IMR-90 (cell line): ENCODE data around the gene CYB561D1.
"Not testable (repeated sequence)": the region's sequence is repeated elsewhere in the genome, so short reads cannot be mapped to it uniquely, and the experiment has no call there.

ENCODE experiments used
- CTCF ChIP-seq: conservative IDR thresholded peaks from 2 replicates; pipeline ENCODE4 v1.5.1; 2012; ENCODE audit warnings: mild to moderate bottlenecking, low read depth, low read length, improper control_type of control experiment
- MAFK ChIP-seq: IDR thresholded peaks from 2 replicates; pipeline ENCODE4 v1.6.1; 2012; ENCODE audit warnings: low read depth, low read length, improper control_type of control experiment
- MAZ ChIP-seq: IDR thresholded peaks from 2 replicates; pipeline ENCODE4 v1.6.1; 2012; ENCODE audit warnings: low read depth, mild to moderate bottlenecking, low read length, improper control_type of control experiment, moderate library complexity, borderline replicate concordance
- POLR2A ChIP-seq: IDR thresholded peaks from 2 replicates; pipeline ENCODE4 v1.6.1; 2012; ENCODE audit warnings: mild to moderate bottlenecking, low read depth, low read length
- RFX5 ChIP-seq: IDR thresholded peaks from 2 replicates; pipeline ENCODE4 v1.8.0; 2012; ENCODE audit warnings: low read depth, mild to moderate bottlenecking, low read length, moderate library complexity

DNA sequence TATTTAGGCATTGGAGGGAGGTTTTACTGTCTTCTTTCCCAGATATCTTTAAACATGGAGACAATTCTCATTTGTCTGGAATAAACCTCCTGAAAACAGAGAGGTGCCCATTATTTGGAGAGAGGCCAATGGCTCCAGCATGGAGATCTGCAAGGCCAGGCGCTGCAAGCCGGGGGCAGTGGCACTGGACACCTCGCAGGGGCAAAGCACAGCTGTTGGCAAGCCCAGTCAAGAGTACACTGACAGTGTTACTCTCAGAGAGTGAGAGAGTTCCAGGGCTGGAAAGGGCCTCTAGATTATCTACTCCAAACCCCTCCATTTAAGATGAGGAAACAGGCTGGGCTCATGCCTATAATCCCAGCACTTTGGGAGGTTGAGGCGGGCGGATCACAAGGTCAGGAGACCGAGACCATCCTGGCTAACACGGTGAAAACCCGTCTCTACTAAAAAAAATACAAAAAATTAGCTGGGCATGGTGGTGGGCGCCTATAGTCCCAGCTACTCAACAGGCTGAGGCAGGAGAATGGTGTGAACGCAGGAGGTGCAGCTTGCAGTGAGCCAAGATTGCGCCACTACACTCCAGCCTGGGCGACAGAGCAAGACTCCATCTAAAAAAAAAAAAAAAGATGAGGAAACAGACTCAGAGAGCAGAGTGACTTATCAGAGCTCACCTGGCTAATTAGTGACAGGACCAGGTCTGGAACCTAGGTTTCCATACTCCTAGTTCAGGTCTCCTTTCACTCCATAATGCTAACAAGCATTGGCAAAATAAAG is 20.4 kb upstream of the CYB561D1 start:
- TF ChIP-seq RFX5, CTCF, POLR2A, MAZ, MAFK: not testable (repeated sequence)
